SH-SY5Y (cell line): ENCODE data around the gene HSD17B12.

Experiments used
- GATA2 ChIP-seq: IDR thresholded peaks from 2 replicates; pipeline ENCODE4 v1.6.1; 2011; ENCODE audit warnings: mild to moderate bottlenecking, low read depth, low read length
- GATA3 ChIP-seq: IDR thresholded peaks from 2 replicates; pipeline ENCODE4 v1.6.1; 2011; ENCODE audit warnings: low read depth, mild to moderate bottlenecking, low read length, moderate library complexity

DNA sequence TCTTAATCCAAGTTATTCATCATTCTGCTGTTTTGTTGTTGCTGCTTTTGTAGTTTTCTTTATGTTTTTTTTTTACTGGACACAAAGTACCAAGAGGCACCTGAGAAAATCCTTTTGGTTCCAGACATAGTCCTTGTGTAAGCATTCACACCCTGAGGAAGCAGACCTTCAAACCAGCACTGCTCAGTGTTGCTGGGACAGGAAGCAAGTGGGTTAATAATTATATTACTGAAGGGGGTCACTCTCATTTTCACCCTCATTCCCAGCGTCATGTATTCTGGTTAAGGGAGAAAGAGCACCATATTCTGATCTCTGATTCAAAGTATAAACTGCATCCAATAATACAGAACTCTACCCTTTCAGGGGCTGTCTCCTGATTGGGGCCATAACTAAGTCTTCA is 194.2 kb downstream of the HSD17B12 start:
- TF ChIP-seq GATA2 (no peak), GATA3 (no peak)
